HepG2 (cell line): Measurements from ENCODE around the gene ST3GAL4. TPM values are rescaled to one million over a fixed set of nuclear protein-coding genes. Genes with fewer than 3 reads are reported as not detected.

Experiments
- EEA1 ChIP-seq: sonication (generic); formaldehyde crosslinking; IDR thresholded peaks from 2 replicates; pipeline ENCODE4 v1.5.1; 2020; ENCODE audit warnings: mild to moderate bottlenecking, missing genetic modification reagents, borderline replicate concordance
- ELF4 ChIP-seq: sonication (generic); formaldehyde crosslinking; IDR thresholded peaks from 2 replicates; pipeline ENCODE4 v1.5.0; 2020; ENCODE audit warnings: missing genetic modification reagents, mild to moderate bottlenecking, moderate library complexity, borderline replicate concordance
- KDM2A ChIP-seq: sonication (generic); formaldehyde crosslinking; IDR thresholded peaks from 2 replicates; pipeline ENCODE4 v1.4.0; 2020; ENCODE audit warnings: low read depth, missing genetic modification reagents, borderline replicate concordance
- KLF12 ChIP-seq: sonication (generic); formaldehyde crosslinking; IDR thresholded peaks from 2 replicates; pipeline ENCODE4 v1.4.0; 2020; ENCODE audit warnings: missing genetic modification reagents, borderline replicate concordance
- NFE2 ChIP-seq: sonication (generic); formaldehyde crosslinking; IDR thresholded peaks from 2 replicates; pipeline ENCODE4 v1.4.0; 2020; ENCODE audit warnings: missing genetic modification reagents
- NKX3-1 ChIP-seq: sonication (generic); formaldehyde crosslinking; IDR thresholded peaks from 2 replicates; pipeline ENCODE4 v1.5.0; 2020; ENCODE audit warnings: missing genetic modification reagents
- PCBP2 ChIP-seq: fragments of 200-400 bp; formaldehyde crosslinking; optimal IDR thresholded peaks from 2 replicates; pipeline ENCODE3; 2018; ENCODE audit warnings: low read length, low read depth; ENCODE audit not compliant: poor library complexity, severe bottlenecking
- RXRA ChIP-seq: sonication (generic); formaldehyde crosslinking; IDR thresholded peaks from 2 replicates; pipeline ENCODE4 v1.5.1; 2020; ENCODE audit warnings: missing genetic modification reagents
- SIN3A ChIP-seq: IDR thresholded peaks from 2 replicates; pipeline ENCODE4 v1.6.1; 2011; ENCODE audit warnings: low read depth, mild to moderate bottlenecking, control low read depth, low read length, borderline replicate concordance
- SKI ChIP-seq: fragments of 450-650 bp; IDR thresholded peaks from one replicate; pipeline ENCODE4 v1.6.1; 2018; ENCODE audit warnings: mild to moderate bottlenecking; ENCODE audit not compliant: partially characterized antibody
- STAG1 ChIP-seq: sonication (generic); formaldehyde crosslinking; IDR thresholded peaks from 2 replicates; pipeline ENCODE4 v1.4.0; 2020; ENCODE audit warnings: missing genetic modification reagents
- ZNF234 ChIP-seq: sonication (generic); formaldehyde crosslinking; conservative IDR thresholded peaks from 2 replicates; pipeline ENCODE4 v1.5.1; 2020; ENCODE audit warnings: mild to moderate bottlenecking, missing genetic modification reagents
- ZNF567 ChIP-seq: sonication (generic); formaldehyde crosslinking; IDR thresholded peaks from 2 replicates; pipeline ENCODE4 v1.8.1; 2023; ENCODE audit warnings: mild to moderate bottlenecking, missing genetic modification reagents, borderline replicate concordance
- ZNF616 ChIP-seq: sonication (generic); formaldehyde crosslinking; IDR thresholded peaks from 2 replicates; pipeline ENCODE4 v1.5.0; 2020; ENCODE audit warnings: low read depth, mild to moderate bottlenecking, missing genetic modification reagents
- ZNF775 ChIP-seq: sonication (generic); formaldehyde crosslinking; IDR thresholded peaks from 2 replicates; pipeline ENCODE4 v1.4.0; 2020; ENCODE audit warnings: missing genetic modification reagents, mild to moderate bottlenecking, moderate library complexity, borderline replicate concordance
- polyA plus RNA-seq, 8 experiments: library from polyadenylated mRNA; depleted of rRNA in 3 of 8; stranded (reverse) in 7 of 8; unstranded in 1 of 8; fragments of >200 nt; fragmentation: Illumina TruSeq in 4 of 8; extraction: Trizol in 4 of 8; gene quantifications; 2 replicates each; pipeline versions ENCODE4 v1.2.1 to v1.2.3, GENCODE V29; 2011 to 2016; ENCODE audit warnings: low read depth in 4 of 8, missing spikeins in 1 of 8, mixed read lengths in 1 of 8; ENCODE audit not compliant: insufficient read depth in 1 of 8
- total RNA-seq, 5 experiments: library from RNA; depleted of rRNA; stranded (reverse); fragments of >200 nt; fragmentation: Illumina TruSeq; extraction: Trizol; gene quantifications; 2 replicates each; pipeline ENCODE4 v1.2.3, GENCODE V29; 2016; ENCODE audit warnings: low read depth in 1 of 5
- TF ChIP-seq, protein P1 (sequence below), 2 experiments: fragments of 450-650 bp in 1 of 2; sonication (generic) in 1 of 2; formaldehyde crosslinking; IDR thresholded peaks; 2 replicates each; pipeline versions ENCODE4 v1.5.0 to v1.8.0; 2020 to 2022; ENCODE audit warnings: mild to moderate bottlenecking in 1 of 2, missing genetic modification reagents in 1 of 2
- TF ChIP-seq, protein P2 (sequence below): sonication (generic); formaldehyde crosslinking; IDR thresholded peaks from 2 replicates; pipeline ENCODE4 v1.4.0; 2020; ENCODE audit warnings: missing genetic modification reagents
- TF ChIP-seq, protein P3 (sequence below): sonication (generic); formaldehyde crosslinking; IDR thresholded peaks from 2 replicates; pipeline ENCODE4 v1.4.0; 2020; ENCODE audit warnings: mild to moderate bottlenecking, missing genetic modification reagents
- TF ChIP-seq, protein P4 (sequence below): sonication (generic); formaldehyde crosslinking; IDR thresholded peaks from 2 replicates; pipeline ENCODE4 v1.5.0; 2020; ENCODE audit warnings: mild to moderate bottlenecking, missing genetic modification reagents

ST3GAL4 gene
- total and polyA plus RNA-seq, 2 of the 13 experiments (the other 11 are each of a cell fraction or from before 2014, with no cell fraction given): 9.1 to 13.3 TPM

- TF ChIP-seq, protein P1, sequence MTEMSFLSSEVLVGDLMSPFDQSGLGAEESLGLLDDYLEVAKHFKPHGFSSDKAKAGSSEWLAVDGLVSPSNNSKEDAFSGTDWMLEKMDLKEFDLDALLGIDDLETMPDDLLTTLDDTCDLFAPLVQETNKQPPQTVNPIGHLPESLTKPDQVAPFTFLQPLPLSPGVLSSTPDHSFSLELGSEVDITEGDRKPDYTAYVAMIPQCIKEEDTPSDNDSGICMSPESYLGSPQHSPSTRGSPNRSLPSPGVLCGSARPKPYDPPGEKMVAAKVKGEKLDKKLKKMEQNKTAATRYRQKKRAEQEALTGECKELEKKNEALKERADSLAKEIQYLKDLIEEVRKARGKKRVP (CRISPR knock-in tag; IDR thresholded peaks at IDR 0.05): no peak
- no peak for TF ChIP-seq PCBP2
- TF ChIP-seq, protein P2, sequence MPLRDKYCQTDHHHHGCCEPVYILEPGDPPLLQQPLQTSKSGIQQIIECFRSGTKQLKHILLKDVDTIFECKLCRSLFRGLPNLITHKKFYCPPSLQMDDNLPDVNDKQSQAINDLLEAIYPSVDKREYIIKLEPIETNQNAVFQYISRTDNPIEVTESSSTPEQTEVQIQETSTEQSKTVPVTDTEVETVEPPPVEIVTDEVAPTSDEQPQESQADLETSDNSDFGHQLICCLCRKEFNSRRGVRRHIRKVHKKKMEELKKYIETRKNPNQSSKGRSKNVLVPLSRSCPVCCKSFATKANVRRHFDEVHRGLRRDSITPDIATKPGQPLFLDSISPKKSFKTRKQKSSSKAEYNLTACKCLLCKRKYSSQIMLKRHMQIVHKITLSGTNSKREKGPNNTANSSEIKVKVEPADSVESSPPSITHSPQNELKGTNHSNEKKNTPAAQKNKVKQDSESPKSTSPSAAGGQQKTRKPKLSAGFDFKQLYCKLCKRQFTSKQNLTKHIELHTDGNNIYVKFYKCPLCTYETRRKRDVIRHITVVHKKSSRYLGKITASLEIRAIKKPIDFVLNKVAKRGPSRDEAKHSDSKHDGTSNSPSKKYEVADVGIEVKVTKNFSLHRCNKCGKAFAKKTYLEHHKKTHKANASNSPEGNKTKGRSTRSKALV (CRISPR knock-in tag): no peak
- TF ChIP-seq NKX3-1: no peak
- TF ChIP-seq ZNF234: no peak
- TF ChIP-seq ZNF775 (CRISPR knock-in tag): no peak
- no peak for TF ChIP-seq KDM2A (CRISPR knock-in tag)
- TF ChIP-seq ELF4 (CRISPR knock-in tag): no peak
- TF ChIP-seq, protein P3, sequence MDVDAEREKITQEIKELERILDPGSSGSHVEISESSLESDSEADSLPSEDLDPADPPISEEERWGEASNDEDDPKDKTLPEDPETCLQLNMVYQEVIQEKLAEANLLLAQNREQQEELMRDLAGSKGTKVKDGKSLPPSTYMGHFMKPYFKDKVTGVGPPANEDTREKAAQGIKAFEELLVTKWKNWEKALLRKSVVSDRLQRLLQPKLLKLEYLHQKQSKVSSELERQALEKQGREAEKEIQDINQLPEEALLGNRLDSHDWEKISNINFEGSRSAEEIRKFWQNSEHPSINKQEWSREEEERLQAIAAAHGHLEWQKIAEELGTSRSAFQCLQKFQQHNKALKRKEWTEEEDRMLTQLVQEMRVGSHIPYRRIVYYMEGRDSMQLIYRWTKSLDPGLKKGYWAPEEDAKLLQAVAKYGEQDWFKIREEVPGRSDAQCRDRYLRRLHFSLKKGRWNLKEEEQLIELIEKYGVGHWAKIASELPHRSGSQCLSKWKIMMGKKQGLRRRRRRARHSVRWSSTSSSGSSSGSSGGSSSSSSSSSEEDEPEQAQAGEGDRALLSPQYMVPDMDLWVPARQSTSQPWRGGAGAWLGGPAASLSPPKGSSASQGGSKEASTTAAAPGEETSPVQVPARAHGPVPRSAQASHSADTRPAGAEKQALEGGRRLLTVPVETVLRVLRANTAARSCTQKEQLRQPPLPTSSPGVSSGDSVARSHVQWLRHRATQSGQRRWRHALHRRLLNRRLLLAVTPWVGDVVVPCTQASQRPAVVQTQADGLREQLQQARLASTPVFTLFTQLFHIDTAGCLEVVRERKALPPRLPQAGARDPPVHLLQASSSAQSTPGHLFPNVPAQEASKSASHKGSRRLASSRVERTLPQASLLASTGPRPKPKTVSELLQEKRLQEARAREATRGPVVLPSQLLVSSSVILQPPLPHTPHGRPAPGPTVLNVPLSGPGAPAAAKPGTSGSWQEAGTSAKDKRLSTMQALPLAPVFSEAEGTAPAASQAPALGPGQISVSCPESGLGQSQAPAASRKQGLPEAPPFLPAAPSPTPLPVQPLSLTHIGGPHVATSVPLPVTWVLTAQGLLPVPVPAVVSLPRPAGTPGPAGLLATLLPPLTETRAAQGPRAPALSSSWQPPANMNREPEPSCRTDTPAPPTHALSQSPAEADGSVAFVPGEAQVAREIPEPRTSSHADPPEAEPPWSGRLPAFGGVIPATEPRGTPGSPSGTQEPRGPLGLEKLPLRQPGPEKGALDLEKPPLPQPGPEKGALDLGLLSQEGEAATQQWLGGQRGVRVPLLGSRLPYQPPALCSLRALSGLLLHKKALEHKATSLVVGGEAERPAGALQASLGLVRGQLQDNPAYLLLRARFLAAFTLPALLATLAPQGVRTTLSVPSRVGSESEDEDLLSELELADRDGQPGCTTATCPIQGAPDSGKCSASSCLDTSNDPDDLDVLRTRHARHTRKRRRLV (CRISPR knock-in tag): no peak
- TF ChIP-seq EEA1 (CRISPR knock-in tag): no peak
- no peak for TF ChIP-seq STAG1 (CRISPR knock-in tag)
- no peak for TF ChIP-seq ZNF616 (CRISPR knock-in tag)
- TF ChIP-seq NFE2 (CRISPR knock-in tag): no peak
- peak; percentile 58; the same call in 1 of the 2 replicates for TF ChIP-seq RXRA (CRISPR knock-in tag)
- TF ChIP-seq SIN3A: no peak
- TF ChIP-seq ZNF567: no peak
- TF ChIP-seq KLF12 (CRISPR knock-in tag): no peak
- TF ChIP-seq, protein P4, sequence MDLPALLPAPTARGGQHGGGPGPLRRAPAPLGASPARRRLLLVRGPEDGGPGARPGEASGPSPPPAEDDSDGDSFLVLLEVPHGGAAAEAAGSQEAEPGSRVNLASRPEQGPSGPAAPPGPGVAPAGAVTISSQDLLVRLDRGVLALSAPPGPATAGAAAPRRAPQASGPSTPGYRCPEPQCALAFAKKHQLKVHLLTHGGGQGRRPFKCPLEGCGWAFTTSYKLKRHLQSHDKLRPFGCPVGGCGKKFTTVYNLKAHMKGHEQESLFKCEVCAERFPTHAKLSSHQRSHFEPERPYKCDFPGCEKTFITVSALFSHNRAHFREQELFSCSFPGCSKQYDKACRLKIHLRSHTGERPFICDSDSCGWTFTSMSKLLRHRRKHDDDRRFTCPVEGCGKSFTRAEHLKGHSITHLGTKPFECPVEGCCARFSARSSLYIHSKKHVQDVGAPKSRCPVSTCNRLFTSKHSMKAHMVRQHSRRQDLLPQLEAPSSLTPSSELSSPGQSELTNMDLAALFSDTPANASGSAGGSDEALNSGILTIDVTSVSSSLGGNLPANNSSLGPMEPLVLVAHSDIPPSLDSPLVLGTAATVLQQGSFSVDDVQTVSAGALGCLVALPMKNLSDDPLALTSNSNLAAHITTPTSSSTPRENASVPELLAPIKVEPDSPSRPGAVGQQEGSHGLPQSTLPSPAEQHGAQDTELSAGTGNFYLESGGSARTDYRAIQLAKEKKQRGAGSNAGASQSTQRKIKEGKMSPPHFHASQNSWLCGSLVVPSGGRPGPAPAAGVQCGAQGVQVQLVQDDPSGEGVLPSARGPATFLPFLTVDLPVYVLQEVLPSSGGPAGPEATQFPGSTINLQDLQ (CRISPR knock-in tag): no peak
- peak; percentile 28 for TF ChIP-seq SKI
Measured at GRCh38 chr11:126337474-126338241, 17.8 kb upstream of the ST3GAL4 start (continued).
